HG03095 (cell line): ENCODE data around the gene MACROD2.
"Not testable (repeated sequence)": the region's sequence is repeated elsewhere in the genome, so short reads cannot be mapped to it uniquely, and the experiment has no call there.

Experiments
- ATAC-seq: cut with Tn5 transposase; IDR thresholded peaks from one replicate; pipeline ENCODE4 v1.9.1; 2021; ENCODE audit warnings: moderate library complexity; ENCODE audit not compliant: unreplicated experiment

Gene MACROD2

DNA sequence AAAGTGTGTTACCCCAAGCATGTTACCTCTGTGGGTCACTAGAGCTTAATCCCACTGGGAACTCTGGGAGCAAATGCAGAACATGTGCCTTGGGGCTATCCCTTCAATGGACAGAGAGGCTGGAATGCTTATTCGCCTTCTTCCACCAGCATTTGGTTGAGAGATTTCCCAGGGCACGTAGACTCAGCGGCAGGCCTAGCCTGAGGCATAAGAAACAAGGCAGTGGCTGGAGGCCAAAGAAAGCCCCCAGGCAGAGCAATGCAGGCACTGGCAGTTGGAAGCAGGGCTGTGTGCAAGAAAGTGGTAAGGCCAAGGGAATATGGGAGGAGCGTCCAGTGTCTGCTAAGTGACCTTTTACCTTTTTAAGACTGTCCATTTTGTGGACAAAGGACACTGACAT, 456.1 kb downstream of the MACROD2 start:
- no peak for ATAC-seq

DNA sequence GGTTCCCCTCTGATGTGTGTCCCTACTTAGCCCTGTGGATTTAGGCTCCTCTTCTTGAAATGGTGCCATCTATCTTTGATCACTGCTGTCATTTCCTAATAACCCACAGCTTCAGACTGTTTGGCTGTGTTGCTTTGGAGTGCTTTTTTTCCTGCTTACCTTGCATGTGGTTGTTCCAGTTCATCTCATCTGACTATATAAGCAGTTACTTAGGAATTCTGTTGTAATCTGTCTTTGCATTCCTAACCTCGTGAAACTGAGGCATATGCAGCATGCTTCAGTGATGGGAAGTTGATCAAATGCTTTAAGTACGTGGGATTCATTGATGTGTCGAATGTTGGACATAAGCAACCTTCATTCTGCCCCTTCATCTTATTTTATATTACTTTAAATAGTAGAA, 457.9 kb downstream of the MACROD2 start:
- ATAC-seq = no peak

DNA sequence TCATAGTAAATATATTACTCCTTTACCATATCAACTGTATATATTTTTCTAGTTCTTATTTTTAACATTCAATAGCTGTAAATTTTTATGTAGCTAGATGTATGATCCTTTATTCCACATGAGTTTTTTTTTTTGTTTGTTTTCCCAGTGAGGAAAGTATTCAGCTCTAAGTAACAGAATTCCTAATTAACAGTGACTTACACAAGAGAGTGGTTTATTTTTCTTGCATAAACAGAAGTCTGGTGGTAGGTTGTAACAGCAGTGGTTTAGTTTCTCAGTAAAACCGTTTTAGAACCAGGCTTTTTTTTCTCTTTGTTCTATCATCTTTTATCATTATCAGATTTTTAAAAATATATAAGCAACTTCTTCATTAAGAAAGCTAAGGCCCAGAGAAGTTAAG, 459.0 kb downstream of the MACROD2 start:
- ATAC-seq = no peak

DNA sequence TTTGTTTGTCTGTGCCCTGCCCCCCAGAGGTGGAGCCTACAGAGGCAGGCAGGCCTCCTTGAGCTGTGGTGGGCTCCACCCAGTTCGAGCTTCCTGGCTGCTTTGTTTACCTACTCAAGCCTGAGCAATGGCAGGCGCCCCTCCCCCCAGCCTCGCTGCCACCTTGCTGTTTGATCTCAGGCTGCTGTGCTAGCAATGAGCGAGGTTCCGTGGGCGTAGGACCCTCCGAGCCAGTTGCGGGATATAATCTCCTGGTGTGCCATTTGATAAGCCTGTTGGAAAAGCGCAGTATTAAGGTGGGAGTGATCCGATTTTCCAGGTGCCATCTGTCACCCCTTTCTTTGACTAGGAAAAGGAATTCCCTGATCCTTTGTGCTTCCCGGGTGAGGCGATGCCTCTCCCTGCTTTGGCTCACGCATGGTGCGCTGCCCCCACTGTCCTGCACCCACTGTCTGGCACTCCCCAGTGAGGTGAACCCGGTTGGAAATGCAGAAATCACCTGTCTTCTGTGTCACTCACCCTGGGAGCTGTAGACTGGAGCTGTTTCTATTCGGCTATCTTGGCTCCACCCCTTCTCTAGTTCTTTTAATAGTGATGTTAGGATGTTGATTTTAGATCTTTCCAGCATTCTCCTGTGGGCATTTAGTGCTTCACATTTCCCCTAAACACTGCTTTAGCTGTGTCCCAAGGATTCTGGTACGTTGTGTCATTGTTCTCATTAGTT, 471.9 kb downstream of the MACROD2 start:
- ATAC-seq = not testable (repeated sequence)

DNA sequence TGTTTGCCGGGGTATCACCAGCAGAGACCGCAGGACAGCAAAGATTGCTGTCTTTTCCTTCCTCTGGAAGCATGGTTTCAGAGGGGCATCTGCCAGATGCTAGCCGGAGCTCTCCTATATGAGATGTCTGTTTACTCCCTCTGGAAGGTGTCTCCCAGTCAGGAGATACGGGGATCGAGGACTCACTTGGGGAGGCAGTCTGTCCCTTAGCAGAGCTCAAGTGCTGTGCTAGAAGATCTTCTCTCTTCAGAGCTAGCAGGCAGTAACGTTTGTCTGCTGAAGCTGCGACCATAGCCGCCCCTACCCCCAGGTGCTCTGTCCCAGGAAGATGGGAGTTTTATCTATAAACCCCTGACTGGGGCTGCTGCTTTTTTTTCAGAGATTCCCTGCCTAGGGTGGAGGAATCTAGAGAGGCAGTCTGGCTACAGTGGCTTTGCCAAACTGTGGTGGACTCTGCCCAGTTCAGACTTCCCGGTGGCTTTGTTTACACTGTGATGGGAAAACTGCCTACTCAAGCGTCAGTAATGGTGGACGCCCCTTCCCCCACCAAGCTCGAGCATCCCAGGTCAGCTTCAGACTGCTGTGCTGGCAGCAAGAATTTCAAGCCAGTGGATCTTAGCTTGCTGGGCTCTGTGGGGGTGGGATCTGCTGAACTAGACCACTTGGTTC, 475.0 kb downstream of the MACROD2 start:
- no peak for ATAC-seq

DNA sequence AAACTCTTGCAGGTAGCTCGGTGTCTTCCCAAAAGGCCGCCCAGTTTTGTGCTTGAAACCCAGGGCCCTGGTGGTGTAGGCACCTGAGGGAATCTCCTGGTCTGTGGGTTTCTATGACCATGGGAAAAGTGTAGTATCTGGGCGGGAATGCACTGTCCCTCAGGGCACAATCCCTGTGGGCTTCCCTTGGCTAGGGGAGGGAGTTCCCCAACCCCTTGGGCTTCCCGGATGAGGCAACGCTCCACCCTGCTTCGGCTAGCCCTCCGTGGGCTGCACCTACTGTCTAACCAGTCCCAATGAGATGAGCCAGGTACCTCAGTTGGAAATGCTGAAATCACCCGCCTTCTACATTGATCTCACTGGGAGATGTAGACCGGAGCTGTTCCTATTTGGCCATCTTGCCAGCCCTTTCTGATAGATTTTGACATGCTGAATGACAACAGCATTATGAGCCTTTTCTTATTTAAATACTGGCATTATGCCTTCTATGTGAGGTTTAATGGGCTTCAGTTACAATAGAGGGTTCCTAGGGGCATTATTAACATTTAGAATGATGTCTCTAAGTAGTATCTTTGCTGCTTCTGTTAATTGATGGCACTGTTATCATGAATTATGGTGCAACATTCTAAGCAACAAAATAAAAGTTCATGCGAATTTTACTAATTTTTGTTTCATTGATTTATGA, 475.8 kb downstream of the MACROD2 start:
- no peak for ATAC-seq

DNA sequence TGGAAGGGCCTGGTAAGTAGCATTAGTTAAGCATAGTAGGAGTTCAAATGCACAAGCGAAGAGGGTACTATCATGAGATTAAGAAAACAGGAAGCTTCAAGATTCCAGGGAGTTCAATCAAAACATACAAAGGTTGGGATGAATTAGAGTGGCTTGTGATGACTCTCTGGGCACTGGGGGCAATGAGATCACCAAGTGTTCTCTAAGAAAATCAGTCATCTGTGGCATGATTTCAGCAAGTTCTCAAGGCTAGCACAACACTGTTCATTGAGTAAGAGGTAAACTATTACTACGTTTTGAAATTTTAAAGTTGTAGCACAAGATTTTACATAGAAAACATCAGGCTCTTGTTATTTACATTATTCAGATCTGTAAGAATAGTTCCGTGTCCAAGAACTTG, 481.8 kb downstream of the MACROD2 start:
- no peak for ATAC-seq

DNA sequence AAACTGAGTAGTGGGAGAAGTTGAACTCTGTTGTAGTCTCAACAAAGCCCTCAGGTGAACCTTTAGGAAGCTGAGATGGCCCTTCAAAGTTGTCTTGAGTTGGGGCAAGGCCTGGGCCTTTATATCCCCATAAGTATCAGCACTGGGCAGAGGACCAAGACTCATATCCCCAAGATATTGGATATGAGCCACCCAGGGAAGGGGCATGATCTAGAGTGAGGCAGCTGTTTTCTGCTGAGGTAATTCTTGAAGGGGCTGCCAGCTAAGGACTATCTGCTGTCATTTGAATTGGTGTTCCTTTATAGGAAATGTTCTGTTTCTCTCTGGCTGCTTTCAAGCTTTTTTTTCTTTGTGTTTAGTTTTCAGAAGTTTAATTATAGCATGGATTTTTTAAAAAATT, 482.8 kb downstream of the MACROD2 start:
- no peak for ATAC-seq

DNA sequence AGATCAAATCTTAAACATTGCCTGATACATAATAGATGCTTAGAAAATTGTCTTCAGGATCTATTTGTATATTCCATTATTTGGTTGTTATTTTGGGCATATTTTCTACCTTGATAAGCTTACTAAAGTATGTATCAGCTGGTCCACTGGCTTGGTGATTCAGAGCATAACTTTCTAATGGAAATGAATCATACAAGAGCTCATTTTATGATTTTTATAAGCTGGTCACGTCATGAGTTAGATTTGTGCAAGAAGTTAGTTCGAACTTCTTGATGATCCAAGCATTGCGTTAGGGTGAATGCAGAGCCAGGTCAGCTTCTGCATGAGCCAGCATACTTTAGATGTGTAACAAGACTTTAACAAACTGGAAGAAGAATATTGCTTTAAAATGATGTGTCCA, 486.5 kb downstream of the MACROD2 start:
- ATAC-seq = no peak

DNA sequence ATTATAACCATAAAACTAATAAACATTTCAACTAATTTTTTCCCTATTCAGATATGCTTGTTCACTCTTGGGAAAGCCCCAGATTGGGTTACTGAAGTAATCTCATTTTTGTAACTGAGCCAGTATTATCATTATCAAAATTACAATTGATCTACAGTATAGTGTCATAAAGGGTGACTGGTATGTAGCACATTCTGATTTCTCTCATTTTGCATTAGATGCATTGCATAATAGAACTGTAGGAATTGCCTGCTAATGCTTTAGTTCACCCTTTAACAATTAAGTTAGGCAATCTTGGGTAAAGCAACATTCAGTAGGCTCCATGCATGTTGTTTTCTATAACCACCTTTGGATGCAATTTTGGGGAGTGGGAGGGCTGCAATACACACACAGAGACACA, 492.9 kb downstream of the MACROD2 start:
- ATAC-seq = no peak

DNA sequence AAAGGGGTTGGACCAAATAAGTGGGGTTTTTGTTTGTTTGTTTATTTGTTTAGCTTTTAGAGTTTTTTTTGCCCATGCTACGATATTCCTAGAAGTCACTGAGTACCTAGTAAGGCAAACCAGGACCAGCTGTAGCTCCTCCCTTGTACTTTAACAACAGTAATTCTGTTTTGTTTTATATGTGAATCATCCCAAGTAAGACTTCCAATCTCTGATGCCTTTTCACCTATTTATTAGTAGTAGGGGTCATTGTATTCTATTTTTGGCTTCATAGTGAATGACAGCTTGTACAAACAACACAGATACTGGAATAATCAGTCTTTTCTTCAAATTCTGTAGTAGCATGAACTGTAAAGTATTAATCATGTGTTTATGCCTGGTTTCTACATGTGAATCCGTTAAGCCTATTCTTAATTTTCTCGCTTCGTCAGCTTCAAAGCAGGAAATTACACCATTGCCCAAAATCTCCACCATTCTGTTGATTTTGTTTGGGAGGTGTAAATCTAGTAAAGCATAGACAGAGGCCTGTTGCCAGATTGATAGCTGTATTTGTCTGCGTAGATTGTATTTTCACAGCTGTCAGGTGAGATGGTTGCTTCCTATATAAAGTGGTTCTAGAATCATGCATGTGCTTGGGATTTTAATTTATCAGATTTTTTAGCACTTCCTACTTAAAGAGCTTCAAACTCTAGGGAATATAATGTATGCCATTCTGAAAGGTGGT, 493.6 kb downstream of the MACROD2 start:
- ATAC-seq = no peak

DNA sequence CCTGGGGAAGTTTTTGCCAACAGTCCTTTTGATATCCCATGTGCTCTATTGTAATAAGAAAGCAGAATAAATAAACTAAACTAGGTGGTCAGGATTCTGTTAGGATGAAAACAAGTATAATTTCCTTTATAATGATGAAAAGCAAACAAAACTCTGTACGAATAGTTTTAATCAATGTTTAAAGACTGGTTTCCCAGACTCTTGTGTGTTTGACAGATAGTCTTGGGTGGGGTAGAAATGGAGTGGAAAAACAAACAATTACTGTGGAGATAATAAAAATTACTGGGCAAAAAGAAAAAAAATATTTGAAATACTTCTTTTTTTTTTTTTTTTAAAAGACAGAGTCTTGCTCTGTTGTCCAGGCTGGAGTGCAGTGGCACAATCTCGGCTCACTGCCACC, 494.2 kb downstream of the MACROD2 start:
- no peak for ATAC-seq

DNA sequence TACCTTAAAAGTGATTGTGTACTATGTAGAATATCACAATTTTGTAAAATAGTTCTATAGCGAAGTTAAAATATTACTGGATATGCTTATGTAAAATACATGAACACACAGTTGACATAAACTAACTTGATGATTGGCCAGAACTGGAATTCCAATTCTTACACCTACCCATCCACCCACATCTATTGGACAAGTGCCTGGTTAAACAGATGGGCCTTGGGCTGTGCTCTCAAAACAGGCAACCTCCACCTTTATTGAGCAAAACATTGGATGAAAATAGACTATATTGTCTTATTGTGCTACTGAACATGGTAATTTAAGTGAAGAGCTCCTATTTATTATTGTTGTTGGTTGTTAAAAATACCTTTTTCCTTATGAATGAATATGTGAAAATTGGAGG, 496.1 kb downstream of the MACROD2 start:
- ATAC-seq = no peak

DNA sequence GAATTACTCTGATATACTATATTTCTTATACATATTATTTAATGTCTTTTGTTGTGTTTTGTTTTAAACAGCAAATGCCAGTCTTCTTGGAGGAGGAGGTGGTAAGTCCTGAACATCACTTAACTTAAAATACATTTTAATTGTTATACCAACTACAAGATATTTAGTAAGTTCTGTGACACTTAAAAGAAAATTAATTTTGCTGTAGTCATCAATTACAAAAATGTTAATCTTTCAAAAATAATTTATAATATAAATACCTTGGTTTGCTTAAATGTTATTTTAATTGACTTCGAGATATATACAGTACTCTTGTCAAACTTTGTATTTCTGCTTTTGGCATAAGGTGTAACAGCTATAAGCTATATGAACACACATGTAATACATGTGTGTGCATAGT, 498.1 kb downstream of the MACROD2 start:
- ATAC-seq = no peak

DNA sequence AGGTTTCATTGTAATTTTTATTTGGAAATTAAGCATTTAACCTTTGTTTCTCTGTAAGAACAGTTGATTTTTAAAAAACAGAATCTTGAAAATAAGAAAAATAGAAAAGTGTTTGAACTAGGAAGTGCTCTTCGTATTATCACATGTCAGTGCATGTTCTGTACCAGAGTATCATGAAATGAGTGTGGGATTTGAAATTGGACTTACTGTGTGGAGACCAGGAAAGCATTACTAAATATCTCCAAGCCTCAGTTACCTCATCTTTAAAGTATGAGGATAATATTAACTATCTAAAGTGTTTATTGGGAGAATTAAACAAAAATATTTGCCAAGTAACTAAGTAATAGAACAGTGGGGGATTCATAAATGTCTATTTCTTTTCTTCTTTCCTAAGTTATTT, 499.0 kb downstream of the MACROD2 start:
- ATAC-seq = no peak

DNA sequence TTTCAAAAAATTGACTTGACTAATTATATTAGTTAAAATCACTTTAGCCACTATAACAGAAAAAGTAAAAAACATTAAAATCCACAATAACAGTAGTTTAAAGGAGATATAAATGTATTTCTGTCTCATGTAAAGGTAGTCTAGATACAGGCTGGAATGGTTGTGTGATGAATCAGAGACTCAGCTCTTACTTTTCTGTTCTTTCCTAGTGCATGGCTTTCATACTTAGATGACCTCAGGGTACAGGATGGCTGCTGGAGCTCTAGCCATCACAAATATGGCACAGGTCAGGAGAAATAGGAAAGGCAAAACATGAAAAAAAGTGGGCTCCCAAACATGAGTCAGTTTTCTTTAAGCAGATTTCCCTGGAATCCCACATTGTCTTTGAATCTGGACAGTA, 499.8 kb downstream of the MACROD2 start:
- ATAC-seq = no peak

DNA sequence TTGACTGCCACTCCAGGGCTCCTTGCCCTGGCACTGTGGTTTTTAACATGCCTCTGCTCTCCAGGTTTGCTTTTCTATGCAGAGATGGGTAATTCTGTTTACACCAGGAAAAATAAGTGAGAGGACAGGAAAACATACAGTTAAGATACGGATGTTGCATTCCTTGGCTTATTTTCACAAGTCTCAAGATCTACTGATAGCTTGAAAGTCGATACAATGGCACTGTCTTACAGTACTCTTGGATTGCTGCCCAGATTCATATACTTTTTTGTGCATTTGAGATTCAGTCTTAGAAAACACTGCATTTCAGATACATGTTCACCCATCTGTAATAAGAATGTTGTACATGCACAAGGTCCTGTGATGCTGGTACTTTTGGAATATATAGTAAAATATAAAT, 501.7 kb downstream of the MACROD2 start:
- ATAC-seq = no peak

DNA sequence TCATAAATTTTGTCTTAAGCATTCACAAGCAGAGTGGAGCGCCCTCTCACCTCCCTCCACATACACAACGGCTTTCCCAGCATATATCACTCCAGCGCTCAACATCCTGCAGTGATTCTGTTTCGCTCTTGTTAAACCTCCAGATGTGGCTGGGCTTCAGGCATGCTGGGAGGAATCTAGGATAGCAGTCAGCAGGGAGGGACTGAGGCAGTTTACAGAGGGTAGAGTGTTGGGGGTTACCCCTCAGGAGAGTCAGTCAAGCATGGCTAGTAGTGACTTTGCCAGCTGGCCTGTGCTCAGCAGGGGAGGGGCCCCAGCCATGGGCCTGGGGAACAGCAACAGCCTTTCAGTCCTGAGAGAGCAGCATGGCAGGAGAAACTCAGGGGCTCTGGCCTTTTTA, 503.5 kb downstream of the MACROD2 start:
- no peak for ATAC-seq

DNA sequence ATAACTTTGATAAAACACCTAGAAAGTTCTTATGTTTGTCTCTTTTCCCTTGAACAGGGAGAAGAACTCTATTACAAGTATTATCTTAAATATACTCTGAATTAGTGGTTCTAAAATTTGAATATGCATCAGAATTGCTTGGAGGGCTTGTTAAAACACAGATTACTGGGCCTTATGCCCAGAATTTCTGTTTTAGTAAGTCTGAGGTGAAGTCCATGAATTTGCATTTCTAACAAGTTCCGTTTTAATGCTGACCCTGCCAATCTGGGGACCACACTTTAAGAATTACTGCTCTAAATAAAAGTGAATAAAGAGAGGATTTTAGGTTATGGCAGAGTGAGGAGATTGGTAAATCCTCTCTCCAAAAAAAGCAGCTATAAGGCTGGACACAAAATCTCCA, 510.2 kb downstream of the MACROD2 start:
- ATAC-seq = no peak

DNA sequence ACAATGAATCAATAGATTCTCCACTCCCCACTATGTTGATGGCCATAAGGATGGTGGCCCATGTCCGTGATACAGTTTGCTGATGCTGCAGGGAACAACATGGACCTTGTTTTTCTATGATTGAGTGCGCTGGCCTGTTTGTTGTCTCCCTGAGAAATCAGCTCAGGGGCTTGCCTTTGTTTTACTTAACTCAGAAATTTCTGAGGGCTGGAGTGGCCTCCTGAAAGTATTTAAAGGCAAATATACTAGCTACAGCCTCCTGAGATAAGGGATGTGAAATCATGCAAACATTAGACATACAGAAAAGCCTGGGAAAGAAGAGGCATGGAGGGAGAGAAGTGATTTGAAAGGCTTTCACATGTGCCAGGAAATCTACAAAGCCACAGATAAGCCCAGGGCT, 512.4 kb downstream of the MACROD2 start:
- ATAC-seq = no peak

DNA sequence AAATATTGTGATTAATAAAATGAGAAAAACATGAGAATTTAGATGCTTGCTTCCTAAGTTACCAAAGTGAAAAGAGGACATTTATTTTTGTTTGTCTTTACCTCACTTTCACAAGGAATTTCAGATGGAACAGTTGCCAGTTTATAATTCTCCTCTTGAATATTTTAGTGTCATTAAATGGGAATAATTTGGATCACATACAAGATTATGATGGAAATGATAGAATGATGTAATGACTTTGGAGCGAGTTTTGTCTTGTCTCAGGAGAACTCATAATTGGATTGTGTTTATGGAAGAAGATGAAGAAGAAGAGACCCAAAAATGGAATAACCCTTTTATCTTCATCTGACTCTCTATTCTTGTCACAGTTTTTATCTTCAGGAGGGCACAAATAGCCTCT, 515.0 kb downstream of the MACROD2 start:
- ATAC-seq = no peak

DNA sequence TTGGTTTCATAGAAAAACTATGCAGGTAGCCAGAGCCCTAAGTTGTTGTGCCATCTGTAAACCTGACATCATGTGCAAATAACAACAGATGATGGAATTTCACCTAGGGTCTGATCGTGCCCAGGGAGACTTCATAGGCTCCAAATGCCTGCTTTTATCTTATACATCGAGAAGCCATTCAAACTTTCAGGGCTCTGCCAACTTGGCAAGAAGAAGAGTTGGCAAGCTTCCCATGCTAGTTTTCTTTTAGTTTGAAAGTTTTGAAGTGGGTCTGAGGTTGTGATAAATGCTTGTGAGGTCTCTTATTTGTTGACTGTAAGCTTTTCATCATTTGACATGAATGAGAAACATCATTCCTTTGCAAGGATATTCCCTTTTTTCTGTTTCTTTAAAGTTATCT, 517.5 kb downstream of the MACROD2 start:
- ATAC-seq = no peak
